Measurements from ENCODE around the gene SH2B3.

SH2B3 gene

GRCh38 chr12:111409780-111410430, 4.2 kb downstream of the SH2B3 start:
- no peak for DNase-seq

DNA sequence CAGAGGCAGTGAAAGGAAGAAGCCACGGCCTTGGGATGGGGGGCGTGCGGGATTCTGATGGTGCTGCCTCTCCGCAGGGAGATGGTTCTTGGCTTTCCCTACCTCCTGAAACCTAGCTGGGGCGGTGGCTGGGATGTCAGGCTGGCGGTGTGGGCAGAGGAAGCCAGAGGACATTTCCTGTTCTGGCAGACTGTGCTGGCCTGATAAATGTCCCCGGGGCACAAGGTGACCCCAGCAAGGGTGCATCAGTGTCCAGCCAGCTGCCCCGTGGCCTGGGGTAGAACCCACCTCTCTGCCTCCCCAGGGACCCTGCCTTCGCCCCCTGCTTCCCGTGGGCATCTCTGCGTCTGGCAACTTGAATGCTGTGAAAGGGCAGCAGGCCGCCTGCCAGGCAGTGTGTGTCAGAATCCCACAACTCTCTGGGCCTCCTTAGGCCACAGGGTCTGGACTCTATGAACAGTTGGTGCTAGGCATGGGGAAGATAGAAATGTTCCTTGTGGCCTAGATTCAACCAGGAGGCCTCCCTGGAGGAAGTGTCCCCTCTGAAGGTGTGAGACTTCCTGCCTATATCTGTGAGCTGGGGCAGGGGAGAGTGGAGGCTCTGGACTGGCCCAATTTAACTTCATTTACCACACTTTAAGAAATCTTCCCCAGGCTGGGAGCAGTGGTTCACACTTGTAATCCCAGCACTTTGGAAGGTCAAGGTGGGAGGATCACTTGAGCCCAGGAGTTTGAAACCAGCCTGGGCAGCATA, 4.9 kb downstream of the SH2B3 start:
- no peak for DNase-seq

- DNase-seq, result no peak
Observed at GRCh38 chr12:111411185-111411764, 5.6 kb downstream of the SH2B3 start.

- DNase-seq, result no peak
Observed at GRCh38 chr12:111412007-111412829, 6.5 kb downstream of the SH2B3 start.

DNA sequence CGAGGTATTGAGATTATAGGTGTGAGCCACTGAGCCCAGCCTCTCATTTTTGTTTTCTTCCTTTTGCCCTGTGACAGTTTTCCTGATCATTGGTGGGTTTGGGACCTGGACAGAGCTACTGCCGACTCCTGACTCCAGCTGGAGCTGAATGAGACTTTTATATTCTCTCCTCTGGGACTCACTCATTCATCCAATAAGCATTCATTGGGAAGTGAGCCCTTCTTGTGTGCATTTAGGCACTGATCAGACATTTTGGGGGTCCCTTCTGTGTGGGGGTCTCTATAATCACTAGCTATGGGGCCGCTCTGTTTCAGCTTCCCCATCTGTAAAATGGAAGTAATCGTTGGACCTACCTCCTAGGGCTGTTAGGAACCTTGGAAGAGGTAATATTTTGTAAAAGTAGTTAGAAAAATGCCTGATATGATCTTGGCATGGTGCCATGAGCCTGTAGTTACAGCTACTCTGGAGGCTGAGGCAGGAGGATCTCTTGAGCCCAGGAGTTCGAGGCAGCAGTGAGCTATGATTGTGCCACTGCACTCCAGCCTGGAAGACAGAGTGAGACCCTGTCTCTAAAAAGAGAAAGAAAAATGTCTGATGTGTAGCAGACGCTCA, 7.2 kb downstream of the SH2B3 start:
- no peak for DNase-seq

GRCh38 chr12:111413442-111414086, 7.8 kb downstream of the SH2B3 start:
- no peak for DNase-seq

- DNase-seq, result no peak
Observed at GRCh38 chr12:111414711-111415252, 9.1 kb downstream of the SH2B3 start.

- no peak for DNase-seq
Observed at GRCh38 chr12:111417290-111417689, 11.6 kb downstream of the SH2B3 start.

DNA sequence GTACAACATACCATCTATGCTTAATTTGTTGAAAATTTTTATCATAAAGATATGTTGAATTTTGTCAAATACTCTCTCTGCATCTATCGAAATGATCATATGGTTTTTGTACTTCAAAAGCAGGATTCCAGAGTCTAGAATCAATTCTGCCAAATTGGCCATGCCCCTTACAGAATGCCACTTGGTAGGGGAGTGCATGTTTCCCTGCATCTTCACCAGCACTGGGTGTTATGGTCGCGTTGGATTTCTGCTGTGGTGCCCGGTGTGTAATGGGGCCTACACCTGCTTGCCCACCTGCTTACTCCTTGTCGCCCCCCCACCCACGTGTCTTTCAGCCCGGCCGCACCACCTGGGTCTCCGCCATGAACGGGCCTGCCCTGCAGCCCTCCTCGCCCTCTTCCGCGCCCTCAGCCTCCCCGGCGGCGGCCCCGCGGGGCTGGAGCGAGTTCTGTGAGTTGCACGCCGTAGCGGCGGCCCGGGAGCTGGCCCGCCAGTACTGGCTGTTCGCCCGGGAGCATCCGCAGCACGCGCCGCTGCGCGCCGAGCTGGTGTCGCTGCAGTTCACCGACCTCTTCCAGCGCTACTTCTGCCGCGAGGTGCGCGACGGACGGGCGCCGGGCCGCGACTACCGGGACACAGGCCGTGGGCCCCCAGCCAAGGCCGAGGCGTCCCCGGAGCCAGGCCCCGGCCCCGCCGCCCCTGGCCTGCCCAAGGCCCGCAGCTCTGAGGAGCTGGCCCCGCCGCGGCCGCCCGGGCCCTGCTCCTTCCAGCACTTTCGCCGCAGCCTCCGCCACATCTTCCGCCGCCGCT, 12.3 kb downstream of the SH2B3 start:
- no peak for DNase-seq

DNA sequence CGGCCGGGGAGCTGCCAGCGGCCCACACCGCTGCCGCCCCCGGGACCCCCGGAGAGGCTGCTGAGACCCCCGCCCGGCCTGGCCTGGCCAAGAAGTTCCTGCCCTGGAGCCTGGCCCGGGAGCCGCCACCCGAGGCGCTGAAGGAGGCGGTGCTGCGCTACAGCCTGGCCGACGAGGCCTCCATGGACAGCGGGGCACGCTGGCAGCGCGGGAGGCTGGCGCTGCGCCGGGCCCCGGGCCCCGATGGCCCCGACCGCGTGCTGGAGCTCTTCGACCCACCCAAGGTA, 12.8 kb downstream of the SH2B3 start:
- DNase-seq, result no peak

DNA sequence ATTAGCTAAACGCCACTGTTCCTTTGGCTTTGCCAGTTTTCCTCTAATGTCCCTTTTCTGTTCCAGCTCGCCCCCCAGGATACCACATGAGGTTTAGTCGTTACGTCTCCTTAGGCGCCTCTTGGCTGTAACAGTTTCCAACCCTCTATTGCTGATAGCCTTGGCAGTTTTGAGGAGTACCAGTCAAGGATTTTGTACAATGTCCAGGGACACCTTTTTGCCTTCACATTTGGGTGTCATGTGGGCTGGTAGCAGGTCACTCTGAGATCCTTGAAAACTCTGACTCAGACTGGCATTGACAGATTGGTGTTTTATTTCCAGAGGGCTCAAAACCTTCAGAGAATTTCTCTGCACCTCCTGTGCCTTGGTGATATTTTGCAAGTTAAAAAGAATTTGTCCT, 14.1 kb downstream of the SH2B3 start:
- DNase-seq, result no peak

- no peak for DNase-seq
Observed at GRCh38 chr12:111420494-111420893, 14.8 kb downstream of the SH2B3 start.

DNA sequence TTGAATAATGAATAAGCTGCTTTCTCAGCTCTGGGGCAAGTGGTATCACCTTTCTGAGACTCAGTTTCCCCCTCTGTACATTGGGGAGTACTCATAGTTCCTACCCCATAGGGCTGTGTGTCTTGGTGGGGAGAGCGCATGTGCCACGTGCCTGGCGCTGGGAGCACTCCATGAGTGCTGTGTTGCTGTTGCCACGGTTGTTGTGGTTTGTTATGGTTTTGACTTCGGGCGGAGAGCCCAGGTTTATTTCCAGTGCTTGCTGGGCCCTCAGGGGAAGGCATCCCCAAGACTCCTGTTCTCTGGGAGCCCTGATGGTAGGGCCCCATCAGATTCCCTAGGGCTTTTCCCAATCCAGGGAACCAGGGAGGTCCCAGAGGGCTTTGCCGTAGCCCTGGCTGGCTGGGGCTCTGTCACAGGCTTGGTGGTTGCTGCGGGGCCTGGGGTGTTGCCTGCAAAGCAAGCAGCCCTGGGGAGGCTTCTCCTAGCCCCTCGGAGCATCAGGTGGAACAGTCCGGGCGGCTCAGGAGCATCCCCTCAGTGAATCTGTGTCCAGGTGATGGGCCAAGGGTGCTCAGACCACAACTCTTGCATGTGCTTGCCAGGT, 18.6 kb downstream of the SH2B3 start:
- DNase-seq, result no peak

DNA sequence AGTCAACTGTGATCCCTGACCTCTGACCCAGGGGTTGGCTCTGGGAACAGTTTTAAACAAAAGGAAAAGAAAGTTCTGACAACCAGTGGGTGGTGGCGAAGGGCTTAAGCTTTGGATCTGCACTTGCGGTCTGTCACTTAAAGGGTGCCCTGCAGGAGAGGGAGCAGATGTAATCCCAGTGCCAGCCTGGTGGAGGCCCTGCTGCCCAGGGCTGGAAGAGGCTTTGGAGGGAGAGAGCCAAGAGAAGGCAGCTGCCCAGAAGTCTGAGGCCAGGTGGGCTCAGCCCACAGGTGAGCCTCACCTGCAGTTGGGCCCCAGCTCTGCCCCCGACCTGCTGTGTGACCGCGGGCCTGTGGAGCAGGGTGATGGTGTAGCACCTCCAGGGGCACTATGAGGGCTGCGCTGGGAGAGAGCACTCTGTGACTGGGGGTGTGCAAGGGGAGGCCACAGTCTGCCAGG, 19.1 kb downstream of the SH2B3 start:
- no peak for DNase-seq

DNA sequence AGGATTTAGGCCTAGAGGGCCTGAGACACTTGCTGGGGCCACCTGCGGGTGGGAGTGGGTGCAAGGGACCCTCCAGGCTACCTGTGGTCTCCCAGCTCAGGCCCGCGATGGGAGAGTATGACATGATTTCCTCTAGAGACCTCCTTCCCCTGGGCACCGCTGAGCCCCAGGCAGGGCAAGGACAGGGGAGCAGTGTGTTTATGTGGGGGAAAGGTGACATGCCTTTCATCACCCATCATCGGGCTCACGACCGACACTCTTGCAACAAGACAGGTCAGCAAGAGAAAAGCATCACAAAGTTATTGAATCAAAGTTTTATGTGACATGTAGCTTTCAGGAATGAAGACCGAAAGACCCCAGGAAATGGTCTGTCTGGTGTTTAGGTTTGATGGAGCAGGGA, 19.9 kb downstream of the SH2B3 start:
- no peak for DNase-seq

DNA sequence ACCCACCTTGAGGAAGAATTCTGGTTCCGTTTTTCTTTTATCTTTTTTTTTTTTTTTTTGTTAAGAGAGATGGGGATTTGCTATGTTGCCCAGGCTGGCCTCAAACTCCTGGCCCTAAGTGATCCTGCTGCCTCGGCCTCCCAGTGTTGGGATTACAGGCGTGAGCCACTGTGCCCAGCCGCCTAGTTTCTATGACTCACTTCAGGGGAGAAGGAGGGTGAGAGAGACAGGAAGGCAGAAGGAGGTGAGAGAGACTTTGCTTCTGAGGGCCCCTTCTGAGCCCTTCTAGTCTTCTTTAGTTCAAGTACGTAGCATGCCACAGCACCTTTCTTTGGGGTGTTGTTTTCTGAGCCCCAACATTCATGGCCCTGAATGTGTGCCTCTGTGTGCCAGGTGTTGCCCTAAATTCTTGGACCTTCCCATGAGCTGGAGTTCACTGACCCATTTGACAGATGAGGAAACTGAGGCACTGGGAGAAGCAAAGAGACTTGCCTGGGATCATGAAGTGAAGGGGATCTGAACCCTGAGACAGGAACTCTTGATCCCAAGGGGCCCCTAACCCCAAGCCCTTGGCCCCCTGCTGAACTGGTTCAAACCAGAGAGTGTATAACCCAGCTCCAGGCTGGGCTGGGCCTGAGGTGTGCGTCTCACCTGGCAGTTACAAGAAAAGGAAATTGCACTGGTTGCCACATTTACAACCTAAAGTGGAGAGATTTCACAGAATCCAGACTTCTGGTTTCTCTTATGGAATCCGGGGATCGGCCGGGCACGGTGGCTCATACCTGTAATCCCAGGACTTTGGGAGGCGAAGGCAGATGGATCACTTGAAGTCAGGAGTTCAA, 20.8 kb downstream of the SH2B3 start:
- DNase-seq, result no peak

DNA sequence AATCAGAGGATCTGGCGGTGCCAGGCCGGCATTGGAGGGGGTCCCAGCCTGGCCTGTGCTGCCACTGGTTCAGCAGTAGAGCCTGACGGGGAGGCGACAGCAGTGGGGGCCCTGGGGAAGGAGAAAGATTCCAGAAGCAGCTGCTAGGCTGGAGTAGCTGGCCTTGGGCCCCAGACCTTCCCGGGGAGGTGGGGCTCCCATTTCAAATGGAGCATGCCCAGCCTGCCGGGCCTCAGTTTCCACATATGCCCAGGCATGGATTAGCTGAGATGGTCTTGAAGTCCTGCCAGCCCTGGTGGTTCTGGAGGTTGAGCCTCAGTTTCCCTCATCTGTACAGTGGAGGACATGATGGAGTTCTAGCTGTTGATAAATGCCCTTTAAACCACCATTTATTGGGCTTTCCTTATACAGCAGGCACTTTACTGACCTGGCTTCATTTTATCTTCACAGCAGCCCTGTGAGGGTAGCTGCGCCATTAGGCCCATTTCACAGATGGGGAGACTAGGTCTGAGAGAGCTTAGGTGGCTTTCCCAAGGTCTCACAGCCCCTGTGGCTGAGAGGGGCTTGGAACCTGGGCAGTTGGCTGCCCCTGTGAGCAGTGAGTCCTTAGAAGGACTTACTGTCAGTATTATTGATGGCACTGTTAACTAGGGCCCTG, 21.8 kb downstream of the SH2B3 start:
- no peak for DNase-seq

- no peak for DNase-seq
Observed at GRCh38 chr12:111428081-111428727, 22.5 kb downstream of the SH2B3 start.

DNA sequence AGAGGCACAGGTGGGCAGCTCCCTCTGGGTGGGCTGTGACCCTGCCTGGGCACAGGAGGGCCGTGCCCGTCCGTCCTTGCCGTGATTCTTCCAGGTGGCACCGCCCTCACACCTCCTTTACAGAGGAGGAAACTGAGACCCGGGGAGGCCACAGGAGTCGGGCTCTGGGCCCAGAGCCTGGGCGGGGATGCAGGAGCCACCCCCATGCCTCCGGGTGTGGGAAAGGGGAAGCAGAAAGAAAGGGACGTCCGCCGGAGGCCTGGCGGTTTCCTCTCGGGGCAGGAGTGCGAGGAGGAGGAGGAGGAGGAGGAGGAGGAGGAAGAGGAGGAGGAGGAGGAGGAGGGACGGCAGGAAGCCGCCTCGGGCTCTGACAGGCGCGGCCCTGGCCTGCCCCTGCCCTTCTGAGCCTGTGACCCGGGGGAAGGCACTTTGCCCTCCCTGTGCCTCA, 23.0 kb downstream of the SH2B3 start:
- no peak for DNase-seq

Measured in NCI-H446 (cell line).